ENCODE results near the gene GBP4.

GBP4 gene

GRCh38 chr1:89172468-89173143 lies 26.1 kb downstream of the GBP4 start:
- H3K4me3 ChIP-seq (replicated peaks in 1 of 2; ENCODE audit: low read depth in 2 of 2, low read length in 2 of 2), result no peak overlapping the region
- no peak for DNase-seq (ENCODE audit: low read depth in 2 of 2)
- TF ChIP-seq CTCF (IDR thresholded peaks at IDR 0.05; ENCODE audit: low read depth, low read length), result no peak

- no peak overlapping the region for H3K4me3 ChIP-seq (replicated peaks in 1 of 2; ENCODE audit: low read depth in 2 of 2, low read length in 2 of 2)
- peak; percentile 11 to 15 for DNase-seq (ENCODE audit: low read depth in 2 of 2)
- no peak for TF ChIP-seq CTCF (IDR thresholded peaks at IDR 0.05; ENCODE audit: low read depth, low read length)
Observed at GRCh38 chr1:89171067-89171438, 27.7 kb downstream of the GBP4 start.

GRCh38 chr1:89170170-89171066 lies 28.3 kb downstream of the GBP4 start:
- no peak for TF ChIP-seq CTCF (IDR thresholded peaks at IDR 0.05; ENCODE audit: low read depth, low read length)
- no peak for DNase-seq (ENCODE audit: low read depth in 2 of 2)
- no peak overlapping the region for H3K4me3 ChIP-seq (replicated peaks in 1 of 2; ENCODE audit: low read depth in 2 of 2, low read length in 2 of 2)

GRCh38 chr1:89169166-89169565 lies 29.6 kb downstream of the GBP4 start:
- no peak overlapping the region for H3K4me3 ChIP-seq (replicated peaks in 1 of 2; ENCODE audit: low read depth in 2 of 2, low read length in 2 of 2)
- TF ChIP-seq CTCF (IDR thresholded peaks at IDR 0.05; ENCODE audit: low read depth, low read length), result no peak
- no peak for DNase-seq (ENCODE audit: low read depth in 2 of 2)

GRCh38 chr1:89167590-89168230 lies 31.0 kb downstream of the GBP4 start:
- DNase-seq (ENCODE audit: low read depth in 2 of 2), result peak in 1 of 2 donors; percentile 2
- no peak for TF ChIP-seq CTCF (IDR thresholded peaks at IDR 0.05; ENCODE audit: low read depth, low read length)
- no peak overlapping the region for H3K4me3 ChIP-seq (replicated peaks in 1 of 2; ENCODE audit: low read depth in 2 of 2, low read length in 2 of 2)

GRCh38 chr1:89166705-89167104 lies 32.0 kb downstream of the GBP4 start:
- no peak overlapping the region for H3K4me3 ChIP-seq (replicated peaks in 1 of 2; ENCODE audit: low read depth in 2 of 2, low read length in 2 of 2)
- no peak for TF ChIP-seq CTCF (IDR thresholded peaks at IDR 0.05; ENCODE audit: low read depth, low read length)
- no peak for DNase-seq (ENCODE audit: low read depth in 2 of 2)

All from cardiac fibroblast (primary cell).